Hippocampal formation (tissue), 2 donors: ENCODE data around the gene JUND.
"Not testable (repeated sequence)": the region's sequence is repeated elsewhere in the genome, so short reads cannot be mapped to it uniquely, and the experiment has no call there.

ENCODE experiments used
- DNase-seq, 2 donors: peaks; one replicate each; lab custom pipeline; 2025; lab: John Stamatoyannopoulos, UW

JUND gene

GRCh38 chr19:18281082-18282020 is at the start of gene JUND:
JUND (minus strand) TSS chr19:18281622; CDS start chr19:18281484, 138 bp downstream.
- peak; percentile 97 for DNase-seq

GRCh38 chr19:18330868-18331267 is 49.4 kb upstream of the JUND start:
- no peak for DNase-seq

- no peak for DNase-seq
Observed at GRCh38 chr19:18329035-18329376, 47.6 kb upstream of the JUND start.

GRCh38 chr19:18328340-18329034 is 47.1 kb upstream of the JUND start:
- DNase-seq, result peak; percentile 89 to 98

- DNase-seq, result no peak
Observed at GRCh38 chr19:18326772-18327171, 45.4 kb upstream of the JUND start.

- not testable (repeated sequence) for DNase-seq
Observed at GRCh38 chr19:18324373-18324731, 42.9 kb upstream of the JUND start.

- peak; percentile 95 to 96 for DNase-seq
Observed at GRCh38 chr19:18322759-18323460, 41.5 kb upstream of the JUND start, which contains the start of gene LSM4. LSM4 (minus strand) TSS chr19:18323076; CDS start chr19:18323020, 56 bp downstream.

- peak in 1 of 2 donors; percentile 10 for DNase-seq
Observed at GRCh38 chr19:18322318-18322758, 40.9 kb upstream of the JUND start.

GRCh38 chr19:18321734-18322102 is 40.3 kb upstream of the JUND start:
- no peak for DNase-seq

GRCh38 chr19:18320865-18321733 is 39.7 kb upstream of the JUND start:
- no peak for DNase-seq

- no peak for DNase-seq
Observed at GRCh38 chr19:18319591-18320135, 38.2 kb upstream of the JUND start.

GRCh38 chr19:18317961-18318800 is 36.8 kb upstream of the JUND start:
- peak in 1 of 2 donors; percentile 12 for DNase-seq

GRCh38 chr19:18313398-18313797 is 32.0 kb upstream of the JUND start:
- DNase-seq, result no peak

GRCh38 chr19:18312092-18312534 is 30.7 kb upstream of the JUND start:
- no peak for DNase-seq

- no peak for DNase-seq
Observed at GRCh38 chr19:18311502-18312091, 30.2 kb upstream of the JUND start.

- DNase-seq, result no peak
Observed at GRCh38 chr19:18310966-18311365, 29.5 kb upstream of the JUND start.

GRCh38 chr19:18310118-18310909 is 28.9 kb upstream of the JUND start:
- no peak for DNase-seq

GRCh38 chr19:18309525-18310064 is 28.2 kb upstream of the JUND start:
- no peak for DNase-seq

- DNase-seq, result no peak
Observed at GRCh38 chr19:18308948-18309325, 27.5 kb upstream of the JUND start.
